ENCODE data around the gene GPANK1. TPM values are rescaled to one million over a fixed set of nuclear protein-coding genes. Genes with fewer than 3 reads are reported as not detected.

GPANK1 gene
- total and polyA plus RNA-seq, 2 of the 13 experiments (the other 11 are each of a cell fraction or from before 2014, with no cell fraction given): 15.4 to 22.8 TPM

- Histone ChIP-seq H3K36me3 (replicated peaks in 1 of 2; ENCODE audit: control insufficient read depth in 1 of 2, insufficient read depth in 2 of 2, low read length in 2 of 2) (peaks cover 41 to 46% of the 10 kb centered on the region in 2 experiments), H3K4me3 (replicated peaks in 1 of 3; ENCODE audit: insufficient read depth in 1 of 3, low read depth in 2 of 3, low read length in 3 of 3) (no peak overlapping the region), H3K4me1 (ENCODE audit: insufficient read depth, low read length) (peaks cover 28% of the 10 kb centered on the region), H4K20me1 (ENCODE audit: insufficient read depth, low read length) (no peaks in the 10 kb centered on the region), H3K4me2 (ENCODE audit: low read depth, low read length) (no peak overlapping the region), H3K27me3 (ENCODE audit: control insufficient read depth in 1 of 2, insufficient read depth in 2 of 2, low read length in 2 of 2) (no peaks in the 10 kb centered on the region), H3K9me3 (ENCODE audit: low read length) (no peaks in the 10 kb centered on the region), H3K27ac (ENCODE audit: extremely low read length, insufficient read depth, low read length) (no peak overlapping the region), H3K79me2 (ENCODE audit: insufficient read depth, low read length) (no peaks in the 10 kb centered on the region), H3K9ac (ENCODE audit: insufficient read depth, low read depth, low read length) (no peak overlapping the region), H2AFZ (ENCODE audit: low read length) (no peak overlapping the region)
- CTCF ChIA-PET (ENCODE audit: low intra/inter-chr PET ratio, low total read pairs): no interaction called here
- ATAC-seq (no peak), DNase-seq (ENCODE audit: low spot score) (no peak), FAIRE-seq (no peak)
- WGBS (ENCODE audit: low lambda C conversion rate): 96% methylated on average over 8 of the region's 8 CpGs
- in situ Hi-C loops (cut with HindIII; ENCODE audit: extremely low pct_ligation_motif_present, low pct_unique_long_range_greater_than_20kb) (no loop called here), intact Hi-C loops (cut with micrococcal nuclease; ENCODE audit: unreplicated experiment) (no loop called here)
- no TSS peak for BruUV-seq (replicated peaks)
- TF ChIP-seq ATM (IDR thresholded peaks at IDR 0.05; ENCODE audit: borderline replicate concordance) (no peak), DMAP1 (CRISPR knock-in tag; IDR thresholded peaks at IDR 0.05) (no peak), ETS1 (CRISPR knock-in tag; IDR thresholded peaks at IDR 0.05) (no peak), ZNF784 (CRISPR knock-in tag; IDR thresholded peaks at IDR 0.05; ENCODE audit: borderline replicate concordance) (no peak), XBP1 (CRISPR knock-in tag; IDR thresholded peaks at IDR 0.05) (no peak), KLF9 (CRISPR knock-in tag; IDR thresholded peaks at IDR 0.05; ENCODE audit: low read depth) (no peak), NFYB (CRISPR knock-in tag; IDR thresholded peaks at IDR 0.05) (no peak), KAT8 (CRISPR knock-in tag; IDR thresholded peaks at IDR 0.05) (no peak), AGO2 (optimal IDR thresholded peaks at IDR 0.05; ENCODE audit: low read depth, low read length) (no peak), POLR2G (IDR thresholded peaks at IDR 0.05; ENCODE audit: low read depth, low read length) (no peak), KLF11 (CRISPR knock-in tag; IDR thresholded peaks at IDR 0.05) (no peak), ETV5 (CRISPR knock-in tag; IDR thresholded peaks at IDR 0.05; ENCODE audit: borderline replicate concordance) (no peak), BCLAF1 (IDR thresholded peaks at IDR 0.05) (no peak), ARNTL (CRISPR knock-in tag; IDR thresholded peaks at IDR 0.05) (no peak), AHR (CRISPR knock-in tag; IDR thresholded peaks at IDR 0.05) (no peak), RARA (CRISPR knock-in tag; IDR thresholded peaks at IDR 0.05) (no peak), TBX3 (IDR thresholded peaks at IDR 0.05; ENCODE audit: borderline replicate concordance) (no peak), ASH2L (IDR thresholded peaks at IDR 0.05; ENCODE audit: insufficient read length, low read depth, low read length) (no peak), ZNF33B (CRISPR knock-in tag; IDR thresholded peaks at IDR 0.05) (no peak)
- TF ChIP-seq, protein P1, sequence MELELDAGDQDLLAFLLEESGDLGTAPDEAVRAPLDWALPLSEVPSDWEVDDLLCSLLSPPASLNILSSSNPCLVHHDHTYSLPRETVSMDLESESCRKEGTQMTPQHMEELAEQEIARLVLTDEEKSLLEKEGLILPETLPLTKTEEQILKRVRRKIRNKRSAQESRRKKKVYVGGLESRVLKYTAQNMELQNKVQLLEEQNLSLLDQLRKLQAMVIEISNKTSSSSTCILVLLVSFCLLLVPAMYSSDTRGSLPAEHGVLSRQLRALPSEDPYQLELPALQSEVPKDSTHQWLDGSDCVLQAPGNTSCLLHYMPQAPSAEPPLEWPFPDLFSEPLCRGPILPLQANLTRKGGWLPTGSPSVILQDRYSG (CRISPR knock-in tag; IDR thresholded peaks at IDR 0.05): no peak
- POLR2A ChIA-PET: interaction anchor here (1.4 kb wide), 1 partner anchor 17 kb away, joined by 3 read pairs; the partner anchor contains the start of gene LY6G5B
Observed at GRCh38 chr6:31687321-31687720, 22.5 kb upstream of the GPANK1 start.

Measured in HepG2 (cell line).